ENCODE measurements around the gene GPR183. TPM values are rescaled to one million over a fixed set of nuclear protein-coding genes. Genes with fewer than 3 reads are reported as not detected.
A peak's percentile ranks its signal among the peaks of the same experiment; 100 is the strongest.

GPR183 gene
- total RNA-seq, 3 donors from 2014 or later: 1.6 to 15.3 (median 5.0) TPM

- H3K9me3 ChIP-seq: no peaks in the 10 kb centered on the region
- DNase-seq (no peak), ATAC-seq (peak; percentile 38)
- H3K4me3 ChIP-seq: no peak overlapping the region
- TF ChIP-seq, protein P1, sequence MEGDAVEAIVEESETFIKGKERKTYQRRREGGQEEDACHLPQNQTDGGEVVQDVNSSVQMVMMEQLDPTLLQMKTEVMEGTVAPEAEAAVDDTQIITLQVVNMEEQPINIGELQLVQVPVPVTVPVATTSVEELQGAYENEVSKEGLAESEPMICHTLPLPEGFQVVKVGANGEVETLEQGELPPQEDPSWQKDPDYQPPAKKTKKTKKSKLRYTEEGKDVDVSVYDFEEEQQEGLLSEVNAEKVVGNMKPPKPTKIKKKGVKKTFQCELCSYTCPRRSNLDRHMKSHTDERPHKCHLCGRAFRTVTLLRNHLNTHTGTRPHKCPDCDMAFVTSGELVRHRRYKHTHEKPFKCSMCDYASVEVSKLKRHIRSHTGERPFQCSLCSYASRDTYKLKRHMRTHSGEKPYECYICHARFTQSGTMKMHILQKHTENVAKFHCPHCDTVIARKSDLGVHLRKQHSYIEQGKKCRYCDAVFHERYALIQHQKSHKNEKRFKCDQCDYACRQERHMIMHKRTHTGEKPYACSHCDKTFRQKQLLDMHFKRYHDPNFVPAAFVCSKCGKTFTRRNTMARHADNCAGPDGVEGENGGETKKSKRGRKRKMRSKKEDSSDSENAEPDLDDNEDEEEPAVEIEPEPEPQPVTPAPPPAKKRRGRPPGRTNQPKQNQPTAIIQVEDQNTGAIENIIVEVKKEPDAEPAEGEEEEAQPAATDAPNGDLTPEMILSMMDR (IDR thresholded peaks at IDR 0.05): no peak
- intact Hi-C loops (cut with DNase I, micrococcal nuclease): loop anchor here in 1 of 2 donors (2.0 kb wide), 1 partner anchor 87 kb away; no protein-coding TSS in a partner anchor
- H3K36me3 ChIP-seq (ENCODE audit: low read depth): no peaks in the 10 kb centered on the region
- no peaks in the 10 kb centered on the region for H3K4me1 ChIP-seq (ENCODE audit: low read depth)
Observed at GRCh38 chr13:99264051-99264450, 43.1 kb downstream of the GPR183 start.

DNA sequence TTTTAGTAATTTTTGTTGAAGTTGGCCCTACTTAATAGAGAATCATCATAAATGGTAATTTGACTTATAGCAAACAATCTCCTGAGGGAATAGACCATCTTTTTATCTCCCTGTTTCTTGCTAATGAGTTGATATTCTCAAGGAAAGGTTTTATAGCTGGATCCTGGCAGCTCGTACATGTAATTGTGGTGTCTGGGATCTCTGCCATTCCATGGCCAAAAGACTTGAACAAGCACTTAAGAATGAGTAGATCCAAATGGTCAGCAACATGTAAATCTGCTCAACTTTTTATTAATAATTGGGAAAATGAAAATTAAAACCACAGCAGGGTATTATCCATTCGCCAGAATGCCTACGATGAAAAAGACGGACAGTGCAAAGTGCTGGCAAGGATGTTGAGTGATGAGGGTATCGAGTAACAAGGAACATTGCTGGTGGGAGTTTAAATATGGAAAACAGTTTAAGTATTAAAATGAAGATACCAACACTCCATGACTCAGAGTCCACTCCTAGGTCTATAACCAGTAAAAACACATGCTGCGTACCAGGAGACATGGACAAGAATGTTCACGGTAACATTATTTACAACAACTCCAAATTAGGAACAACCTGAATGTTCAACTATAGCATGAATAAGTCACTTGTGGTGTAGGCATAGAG lies 43.9 kb downstream of the GPR183 start:
- ATAC-seq (no peak), DNase-seq (no peak)
- TF ChIP-seq, protein P1 (IDR thresholded peaks at IDR 0.05): no peak
- Histone ChIP-seq H3K4me1 (ENCODE audit: low read depth) (no peaks in the 10 kb centered on the region), H3K4me3 (no peak overlapping the region), H3K36me3 (ENCODE audit: low read depth) (no peaks in the 10 kb centered on the region), H3K9me3 (no peaks in the 10 kb centered on the region)
- intact Hi-C loops (cut with DNase I, micrococcal nuclease): no loop called here

DNA sequence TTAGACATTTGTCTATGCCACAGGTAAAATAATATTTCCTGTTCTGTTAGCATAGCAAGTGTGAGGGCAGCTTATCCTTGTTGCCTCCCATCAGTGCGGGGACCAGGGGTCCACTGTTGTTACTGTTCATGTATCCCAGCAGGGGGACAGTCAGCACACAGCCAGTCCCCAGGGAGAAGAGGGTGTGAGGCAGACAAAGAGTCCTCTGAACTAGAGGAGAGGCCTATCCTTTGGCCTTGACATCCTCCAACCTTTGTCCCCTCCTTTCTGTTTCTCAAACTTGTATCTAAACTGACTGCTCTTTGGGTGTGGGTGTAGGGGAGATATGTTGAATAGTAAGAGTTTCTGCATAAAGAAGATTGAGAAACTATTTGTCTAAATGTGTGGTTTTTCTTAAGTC lies 46.1 kb downstream of the GPR183 start:
- TF ChIP-seq, protein P1 (IDR thresholded peaks at IDR 0.05): no peak
- no peak for ATAC-seq
- no peaks in the 10 kb centered on the region for H3K9me3 ChIP-seq
- intact Hi-C loops (cut with DNase I, micrococcal nuclease): no loop called here
- H3K4me1 ChIP-seq (ENCODE audit: low read depth): no peaks in the 10 kb centered on the region
- no peak for DNase-seq
- no peaks in the 10 kb centered on the region for H3K36me3 ChIP-seq (ENCODE audit: low read depth)
- H3K4me3 ChIP-seq: no peak overlapping the region

DNA sequence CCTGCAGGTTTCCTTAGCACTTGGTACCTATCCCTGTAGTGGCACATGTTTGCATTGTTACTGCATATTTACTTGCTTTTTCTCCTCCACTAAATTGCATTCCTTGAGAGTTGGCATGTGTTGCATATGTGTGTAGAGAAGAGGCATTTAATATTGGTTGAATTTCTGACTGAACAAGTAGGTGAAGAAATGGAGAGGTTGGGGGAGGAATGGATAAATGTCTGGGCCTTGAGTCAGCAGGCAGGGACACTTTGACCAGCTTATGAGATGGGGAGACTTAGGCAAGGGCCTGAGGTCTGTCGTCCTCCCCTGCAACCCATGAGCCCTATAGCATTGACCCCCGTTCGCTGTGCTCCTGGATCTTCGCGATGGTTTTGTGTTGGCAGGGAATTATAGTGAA lies 47.0 kb downstream of the GPR183 start:
- no peaks in the 10 kb centered on the region for H3K36me3 ChIP-seq (ENCODE audit: low read depth)
- H3K4me1 ChIP-seq (ENCODE audit: low read depth): no peaks in the 10 kb centered on the region
- DNase-seq (no peak), ATAC-seq (no peak)
- no peak overlapping the region for H3K4me3 ChIP-seq
- H3K9me3 ChIP-seq: no peaks in the 10 kb centered on the region
- TF ChIP-seq, protein P1 (IDR thresholded peaks at IDR 0.05): no peak
- intact Hi-C loops (cut with DNase I, micrococcal nuclease): no loop called here

DNA sequence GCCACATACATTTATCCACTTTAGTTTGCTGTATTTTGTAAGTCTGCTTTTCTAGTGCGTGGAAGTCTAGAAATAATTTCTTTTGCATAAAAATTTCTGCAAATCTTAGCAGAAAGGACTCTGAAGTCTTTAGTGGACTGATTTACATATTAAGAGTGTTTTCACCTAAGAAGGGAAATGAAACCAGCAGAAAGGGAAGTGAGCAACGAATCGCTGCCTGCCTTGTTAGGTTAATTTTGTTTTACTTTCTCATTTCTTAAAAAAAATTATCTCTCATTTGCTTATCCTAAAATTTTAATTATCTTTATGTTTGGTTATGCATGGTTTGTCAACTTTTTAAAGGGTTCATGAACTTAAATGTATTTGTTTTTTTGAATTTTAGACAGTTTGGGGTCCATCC lies 48.3 kb downstream of the GPR183 start:
- no peaks in the 10 kb centered on the region for H3K4me1 ChIP-seq (ENCODE audit: low read depth)
- intact Hi-C loops (cut with DNase I, micrococcal nuclease): no loop called here
- H3K4me3 ChIP-seq: no peak overlapping the region
- TF ChIP-seq, protein P1 (IDR thresholded peaks at IDR 0.05): no peak
- ATAC-seq (peak; percentile 61), DNase-seq (no peak)
- no peaks in the 10 kb centered on the region for H3K36me3 ChIP-seq (ENCODE audit: low read depth)
- H3K9me3 ChIP-seq: no peaks in the 10 kb centered on the region
